ENCODE measurements around the gene CERKL.

CERKL gene

GRCh38 chr2:181574321-181574720 lies 82.6 kb downstream of the CERKL start:
- DNase-seq (ENCODE audit: low read depth): no peak

GRCh38 chr2:181573140-181573736 lies 83.7 kb downstream of the CERKL start:
- DNase-seq (ENCODE audit: low read depth): no peak

- DNase-seq (ENCODE audit: low read depth): no peak
Measured at GRCh38 chr2:181570833-181571661, 85.9 kb downstream of the CERKL start.

- DNase-seq (ENCODE audit: low read depth): no peak
Measured at GRCh38 chr2:181570059-181570458, 86.8 kb downstream of the CERKL start.

- no peak for DNase-seq (ENCODE audit: low read depth)
Measured at GRCh38 chr2:181566334-181567032, 90.4 kb downstream of the CERKL start.

- DNase-seq (ENCODE audit: low read depth): no peak
Measured at GRCh38 chr2:181563101-181563692, 93.7 kb downstream of the CERKL start.

- no peak for DNase-seq (ENCODE audit: low read depth)
Measured at GRCh38 chr2:181558371-181558770, 98.5 kb downstream of the CERKL start.

- DNase-seq (ENCODE audit: low read depth): no peak
Measured at GRCh38 chr2:181554061-181554830, 102.7 kb downstream of the CERKL start.

GRCh38 chr2:181553244-181553643 lies 103.7 kb downstream of the CERKL start:
- DNase-seq (ENCODE audit: low read depth): no peak

- no peak for DNase-seq (ENCODE audit: low read depth)
Measured at GRCh38 chr2:181552808-181553207, 104.1 kb downstream of the CERKL start.

GRCh38 chr2:181546086-181546485 lies 110.8 kb downstream of the CERKL start:
- no peak for DNase-seq (ENCODE audit: low read depth)

GRCh38 chr2:181542170-181542569 lies 114.7 kb downstream of the CERKL start:
- DNase-seq (ENCODE audit: low read depth): no peak

GRCh38 chr2:181540421-181540820 lies 116.5 kb downstream of the CERKL start:
- no peak for DNase-seq (ENCODE audit: low read depth)

- no peak for DNase-seq (ENCODE audit: low read depth)
Measured at GRCh38 chr2:181536730-181537129, 120.2 kb downstream of the CERKL start.

- DNase-seq (ENCODE audit: low read depth): no peak
Measured at GRCh38 chr2:181528441-181528840, 128.5 kb downstream of the CERKL start.

- DNase-seq (ENCODE audit: low read depth): no peak
Measured at GRCh38 chr2:181527058-181527457, 129.8 kb downstream of the CERKL start.

- DNase-seq (ENCODE audit: low read depth): no peak
Measured at GRCh38 chr2:181526014-181526413, 130.9 kb downstream of the CERKL start.

- DNase-seq (ENCODE audit: low read depth): no peak
Measured at GRCh38 chr2:181523756-181524155, 133.1 kb downstream of the CERKL start.

GRCh38 chr2:181520253-181520652 lies 136.7 kb downstream of the CERKL start:
- DNase-seq (ENCODE audit: low read depth): no peak

- no peak for DNase-seq (ENCODE audit: low read depth)
Measured at GRCh38 chr2:181517685-181518301, 139.1 kb downstream of the CERKL start.

GRCh38 chr2:181516992-181517391 lies 139.9 kb downstream of the CERKL start:
- DNase-seq (ENCODE audit: low read depth): no peak
